Measurements from ENCODE around the gene CTXN2.

GRCh38 chr15:48143856-48144255 is 47.6 kb upstream of the CTXN2 start:
- no peak for TF ChIP-seq EZH2 (IDR thresholded peaks at IDR 0.05; ENCODE audit: insufficient read depth, poor library complexity, severe bottlenecking)
- TF ChIP-seq EZH2phosphoT487 (IDR thresholded peaks at IDR 0.05; ENCODE audit: insufficient read depth, low read depth) = no peak
